ACHN (cell line): ENCODE data around the gene CD244.
"Not testable (repeated sequence)": the region's sequence is repeated elsewhere in the genome, so short reads cannot be mapped to it uniquely, and the experiment has no call there.

Experiments
- DNase-seq: peaks from one replicate; pipeline ENCODE4 v3.0.0-alpha.2; 2015
- in situ Hi-C: cut with HindIII; loops from 2 replicates; pipeline ENCODE4 v1.10.0; 2017; ENCODE audit warnings: low sequenced_read_pairs, low pct_ligation_motif_present, low pct_unique_long_range_greater_than_20kb

The CD244 gene

GRCh38 chr1:160798439-160798838, 64.2 kb downstream of the CD244 start:
- DNase-seq, result no peak
- in situ Hi-C loops, result no loop called here

GRCh38 chr1:160797861-160798273, 64.8 kb downstream of the CD244 start:
- in situ Hi-C loops, result no loop called here
- no peak for DNase-seq

- in situ Hi-C loops, result no loop called here
- no peak for DNase-seq
Measured at GRCh38 chr1:160797271-160797709, 65.4 kb downstream of the CD244 start.

GRCh38 chr1:160795951-160796383, 66.7 kb downstream of the CD244 start, which contains the start of gene LY9:
Gene LY9, plus strand, starts transcription at chr1:160796174. Its CDS starts 14 bp downstream, at chr1:160796188.
- in situ Hi-C loops, result no loop called here
- DNase-seq, result no peak

GRCh38 chr1:160794376-160794775, 68.3 kb downstream of the CD244 start:
- in situ Hi-C loops, result no loop called here
- DNase-seq, result no peak

GRCh38 chr1:160789702-160790611, 72.7 kb downstream of the CD244 start:
- in situ Hi-C loops, result no loop called here
- DNase-seq, result no peak

- in situ Hi-C loops, result no loop called here
- no peak for DNase-seq
Measured at GRCh38 chr1:160789051-160789701, 73.5 kb downstream of the CD244 start.

- DNase-seq, in situ Hi-C loops: not testable (repeated sequence)
Measured at GRCh38 chr1:160782988-160783765, 79.5 kb downstream of the CD244 start.

- DNase-seq, result no peak
- in situ Hi-C loops, result no loop called here
Measured at GRCh38 chr1:160781914-160782689, 80.6 kb downstream of the CD244 start.

- in situ Hi-C loops, result no loop called here
- DNase-seq, result no peak
Measured at GRCh38 chr1:160781186-160781766, 81.4 kb downstream of the CD244 start.

- in situ Hi-C loops, result no loop called here
- DNase-seq, result no peak
Measured at GRCh38 chr1:160780398-160780755, 82.3 kb downstream of the CD244 start.
